Parathyroid adenoma (tissue), 2 donors: ENCODE measurements around the gene RCE1.

ENCODE experiments used
- H2AFZ ChIP-seq: fragments of 300-600 bp; sonication (generic); one replicate; pipeline ENCODE4 v1.7.0; 2017; ENCODE audit warnings: antibody characterized with exemption, mild to moderate bottlenecking
- H3K27ac ChIP-seq: fragments of 300-600 bp; sonication (generic); one replicate; pipeline ENCODE4 v1.7.0; 2017
- H3K27me3 ChIP-seq: fragments of 300-600 bp; sonication (generic); one replicate; pipeline ENCODE4 v1.7.0; 2017; ENCODE audit warnings: low read length; ENCODE audit not compliant: control insufficient read depth, insufficient read depth
- H3K36me3 ChIP-seq: fragments of 300-600 bp; sonication (generic); one replicate; pipeline ENCODE4 v1.7.0; 2017; ENCODE audit warnings: low read length; ENCODE audit not compliant: control insufficient read depth, insufficient read depth
- H3K4me1 ChIP-seq: fragments of 300-600 bp; sonication (generic); one replicate; pipeline ENCODE4 v1.7.0; 2017; ENCODE audit warnings: control low read depth
- H3K4me2 ChIP-seq: fragments of 300-600 bp; sonication (generic); one replicate; pipeline ENCODE4 v1.7.0; 2017; ENCODE audit warnings: low read length
- H3K4me3 ChIP-seq: fragments of 300-600 bp; sonication (generic); one replicate; pipeline ENCODE4 v1.7.0; 2017; ENCODE audit warnings: low read depth, low read length
- H3K79me2 ChIP-seq: fragments of 300-600 bp; sonication (generic); one replicate; pipeline ENCODE4 v1.7.0; 2017; ENCODE audit warnings: control low read depth
- H3K9ac ChIP-seq: fragments of 300-600 bp; sonication (generic); one replicate; pipeline ENCODE4 v1.7.0; 2017; ENCODE audit warnings: mild to moderate bottlenecking
- H3K9me3 ChIP-seq: fragments of 300-600 bp; sonication (generic); one replicate; pipeline ENCODE4 v1.7.0; 2017; ENCODE audit warnings: low read length; ENCODE audit not compliant: control insufficient read depth
- CTCF ChIP-seq: fragments of 300-600 bp; sonication (generic); IDR thresholded peaks from one replicate; pipeline ENCODE4 v1.7.0; 2017; ENCODE audit warnings: antibody characterized with exemption, mild to moderate bottlenecking
- donor health status: primary hyperparathyroidism.

Gene RCE1

GRCh38 chr11:66861774-66862558, 18.7 kb downstream of the RCE1 start:
- H3K4me1 ChIP-seq: no peaks in the 10 kb centered on the region
- H3K9ac ChIP-seq: no peak overlapping the region
- H2AFZ ChIP-seq: no peak overlapping the region
- TF ChIP-seq CTCF: no peak
- no peak overlapping the region for H3K4me2 ChIP-seq
- H3K27ac ChIP-seq: no peak overlapping the region
- H3K9me3 ChIP-seq: no peaks in the 10 kb centered on the region
- no peaks in the 10 kb centered on the region for H3K36me3 ChIP-seq
- no peaks in the 10 kb centered on the region for H3K79me2 ChIP-seq
- no peak overlapping the region for H3K4me3 ChIP-seq
- no peaks in the 10 kb centered on the region for H3K27me3 ChIP-seq

- H3K4me3 ChIP-seq: no peak overlapping the region
- no peaks in the 10 kb centered on the region for H3K79me2 ChIP-seq
- no peak overlapping the region for H3K4me2 ChIP-seq
- TF ChIP-seq CTCF: no peak
- H3K27ac ChIP-seq: no peak overlapping the region
- H2AFZ ChIP-seq: no peak overlapping the region
- H3K9me3 ChIP-seq: no peaks in the 10 kb centered on the region
- H3K36me3 ChIP-seq: no peaks in the 10 kb centered on the region
- no peaks in the 10 kb centered on the region for H3K4me1 ChIP-seq
- no peaks in the 10 kb centered on the region for H3K27me3 ChIP-seq
- no peak overlapping the region for H3K9ac ChIP-seq
These were observed 19.4 kb downstream of the RCE1 start for GRCh38 chr11:66862559-66863037.

DNA sequence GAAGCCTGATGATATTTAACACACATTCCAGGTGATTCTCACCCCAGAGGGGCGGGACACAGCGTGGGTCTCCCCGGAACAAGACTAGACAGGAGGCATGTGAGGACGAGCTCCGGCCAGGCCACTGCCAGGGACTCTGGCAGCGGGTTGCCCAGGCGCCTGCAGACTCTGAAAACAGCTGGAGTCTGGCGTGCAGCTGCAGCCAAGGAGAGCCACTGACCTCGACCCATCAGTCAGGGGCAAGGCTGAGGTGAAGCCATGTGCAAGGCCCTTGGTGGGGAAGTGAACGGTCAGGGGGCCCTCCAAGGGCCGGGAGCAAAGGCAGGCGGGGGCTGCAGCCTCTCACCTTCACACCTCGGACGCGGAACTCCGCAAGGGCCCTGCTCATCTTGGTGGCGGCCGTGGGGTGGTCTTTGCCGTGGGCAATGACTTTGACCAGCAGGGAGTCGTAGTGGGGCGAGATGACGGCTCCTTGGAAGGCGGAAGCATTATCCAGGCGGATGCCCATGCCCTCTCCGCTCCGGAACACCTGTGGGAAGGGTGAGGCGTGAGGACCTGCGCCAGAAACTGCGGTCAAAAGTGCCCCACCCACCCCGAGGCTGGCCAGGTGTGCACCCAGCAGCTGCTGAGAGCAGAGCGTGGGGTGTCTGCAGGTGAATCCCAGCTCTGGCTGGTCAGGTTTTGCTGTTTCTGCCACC, 20.3 kb downstream of the RCE1 start:
- Histone ChIP-seq H3K36me3 (no peaks in the 10 kb centered on the region), H3K27ac (no peak overlapping the region), H3K4me1 (no peaks in the 10 kb centered on the region), H3K9me3 (no peaks in the 10 kb centered on the region), H3K9ac (no peak overlapping the region), H3K4me2 (no peak overlapping the region), H3K4me3 (no peak overlapping the region), H2AFZ (no peak overlapping the region), H3K79me2 (no peaks in the 10 kb centered on the region), H3K27me3 (no peaks in the 10 kb centered on the region)
- no peak for TF ChIP-seq CTCF

- Histone ChIP-seq H3K4me3 (no peak overlapping the region), H3K9me3 (no peaks in the 10 kb centered on the region), H3K36me3 (no peaks in the 10 kb centered on the region), H3K4me1 (no peaks in the 10 kb centered on the region), H3K9ac (no peak overlapping the region), H3K27ac (no peak overlapping the region), H3K79me2 (no peaks in the 10 kb centered on the region), H2AFZ (no peak overlapping the region), H3K4me2 (no peak overlapping the region), H3K27me3 (no peaks in the 10 kb centered on the region)
- no peak for TF ChIP-seq CTCF
These were observed 21.1 kb downstream of the RCE1 start for GRCh38 chr11:66864172-66864901.
